ENCODE data around the gene SMURF1. TPM values are rescaled to one million over a fixed set of nuclear protein-coding genes. Genes with fewer than 3 reads are reported as not detected.
A peak's percentile ranks its signal among the peaks of the same experiment; 100 is the strongest.

Gene SMURF1
- total RNA-seq, 1 donor from 2014 or later, result 44.7 TPM

DNA sequence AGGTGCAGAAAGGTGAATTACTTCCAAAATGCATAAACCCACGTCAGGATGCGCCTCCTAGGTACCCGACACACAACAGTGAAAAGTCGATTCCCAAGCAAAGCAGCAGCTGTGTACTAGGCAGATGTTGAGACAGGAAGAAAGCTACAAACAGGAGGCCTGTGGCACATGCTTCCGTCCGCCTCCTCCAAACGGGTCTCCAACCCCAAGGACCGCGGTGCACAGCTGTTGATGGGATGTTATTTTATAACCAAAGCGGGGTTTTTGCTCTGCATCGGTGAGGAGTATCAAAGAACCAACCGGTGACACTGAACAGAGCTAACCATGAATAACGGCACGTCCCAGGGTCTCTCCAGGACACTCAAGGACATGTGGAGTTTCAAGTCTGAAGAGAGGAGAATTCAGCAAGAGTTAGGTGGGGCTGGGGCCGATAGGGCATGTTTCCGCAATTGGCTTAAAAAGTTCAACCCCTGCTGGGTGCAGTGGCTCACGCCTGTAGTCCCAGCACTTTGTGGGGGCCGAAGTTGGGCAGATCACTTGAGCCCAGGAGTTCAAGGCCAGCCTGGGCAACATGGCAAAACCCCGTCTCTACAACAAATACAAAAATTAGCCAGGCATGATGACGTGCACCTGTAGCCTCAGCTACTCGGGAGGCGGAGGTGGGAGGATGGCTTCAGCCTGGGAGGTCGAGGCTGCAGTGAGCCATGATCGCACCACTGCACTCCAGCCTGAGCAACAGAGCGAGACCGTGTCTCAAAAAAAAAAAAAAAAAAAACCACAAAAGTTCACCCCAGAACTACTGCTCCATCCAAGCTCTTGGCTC, 108.0 kb downstream of the SMURF1 start:
- Histone ChIP-seq H3K79me2 (ENCODE audit: insufficient read depth, low read length) (peaks cover 2% of the 10 kb centered on the region), H3K36me3 (ENCODE audit: insufficient read depth, low read length) (peaks cover 60% of the 10 kb centered on the region), H3K4me3 (ENCODE audit: insufficient read depth, low read depth, low read length) (no peak overlapping the region), H3K27me3 (ENCODE audit: insufficient read depth, low read length) (no peaks in the 10 kb centered on the region), H3K4me1 (ENCODE audit: insufficient read depth, low read length) (peaks cover 9% of the 10 kb centered on the region), H3K9me3 (ENCODE audit: insufficient read depth, low read depth, low read length) (no peaks in the 10 kb centered on the region), H3K27ac (ENCODE audit: low read depth, low read length) (no peak overlapping the region), H4K20me1 (ENCODE audit: insufficient read depth, low read length) (peaks cover 69% of the 10 kb centered on the region), H2AFZ (ENCODE audit: low read depth, low read length) (no peak overlapping the region), H3K4me2 (ENCODE audit: low read length) (no peak overlapping the region), H3K9ac (ENCODE audit: low read length) (no peak overlapping the region)
- no peak for TF ChIP-seq CTCF (IDR thresholded peaks at IDR 0.05; ENCODE audit: insufficient read depth, low read depth, low read length)
- TF ChIP-seq EZH2 (IDR thresholded peaks at IDR 0.05; ENCODE audit: insufficient read depth, low read length), result no peak
- DNase-seq (ENCODE audit: low read depth), result no peak
- Mint-ChIP-seq H3K36me3 (ENCODE audit: low read depth, unreplicated experiment) (peaks cover 30% of the 10 kb centered on the region), H3K27ac (ENCODE audit: unreplicated experiment) (no peak overlapping the region), H3K27me3 (ENCODE audit: low read depth, unreplicated experiment) (no peaks in the 10 kb centered on the region), H3K4me1 (ENCODE audit: low read depth, unreplicated experiment) (peaks cover 7% of the 10 kb centered on the region), H3K9me3 (ENCODE audit: unreplicated experiment) (no peaks in the 10 kb centered on the region), H3K4me3 (ENCODE audit: unreplicated experiment) (no peak overlapping the region)
- no peak for FAIRE-seq

DNA sequence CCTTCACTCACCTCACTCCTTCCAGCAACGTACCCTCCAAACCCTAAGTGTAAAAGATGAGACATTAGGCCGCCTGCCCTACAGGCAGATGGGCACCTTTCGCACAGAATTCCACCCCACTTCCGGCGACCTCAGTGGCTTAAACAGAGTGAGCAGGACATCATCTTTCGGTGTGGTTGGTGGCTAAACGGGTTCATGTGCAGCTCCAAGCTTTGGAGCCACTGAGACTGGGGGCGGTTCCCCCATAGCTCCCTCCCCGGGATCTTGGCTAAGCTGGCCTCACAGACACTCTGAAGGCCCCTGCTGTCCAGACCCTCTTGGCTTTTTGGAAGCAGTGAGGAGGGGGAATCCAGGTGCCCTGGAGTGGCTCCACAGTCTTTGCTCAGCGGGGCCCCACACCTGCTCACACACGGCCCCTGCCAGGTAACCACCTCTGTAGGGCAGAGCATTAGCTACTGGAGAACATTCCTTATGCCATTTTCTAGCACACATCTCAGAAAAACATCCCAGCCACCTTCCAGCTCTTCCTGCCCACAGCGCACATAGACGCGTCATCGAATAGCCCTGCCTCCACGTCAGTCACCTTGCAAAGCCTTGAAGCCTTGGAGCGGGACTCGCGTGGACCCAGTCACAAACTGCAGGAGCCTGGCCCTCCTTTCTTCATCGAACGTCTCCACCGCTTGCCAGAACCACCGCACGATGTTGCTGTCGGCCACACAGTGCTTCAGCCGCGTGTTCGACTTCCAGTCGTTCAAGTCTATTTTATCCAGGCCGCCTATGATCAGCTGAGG, 108.8 kb downstream of the SMURF1 start:
- peaks cover 26% of the 10 kb centered on the region for H3K36me3 Mint-ChIP-seq (ENCODE audit: low read depth, unreplicated experiment)
- peaks cover 66% of the 10 kb centered on the region for H3K36me3 ChIP-seq (ENCODE audit: insufficient read depth, low read length)
- peak overlapping the region; percentile 22 for H3K27ac Mint-ChIP-seq (ENCODE audit: unreplicated experiment)

More for the DNA sequence above, 108.8 kb downstream of the SMURF1 start:
- no peak overlapping the region for H3K4me2 ChIP-seq (ENCODE audit: low read length)
- Mint-ChIP-seq H3K27me3 (ENCODE audit: low read depth, unreplicated experiment) (no peaks in the 10 kb centered on the region), H3K4me3 (ENCODE audit: unreplicated experiment) (no peak overlapping the region), H3K9me3 (ENCODE audit: unreplicated experiment) (no peaks in the 10 kb centered on the region), H3K4me1 (ENCODE audit: low read depth, unreplicated experiment) (peaks cover 1% of the 10 kb centered on the region)
- TF ChIP-seq CTCF (IDR thresholded peaks at IDR 0.05; ENCODE audit: insufficient read depth, low read depth, low read length), result no peak
- no peak for TF ChIP-seq EZH2 (IDR thresholded peaks at IDR 0.05; ENCODE audit: insufficient read depth, low read length)
- H2AFZ ChIP-seq (ENCODE audit: low read depth, low read length), result no peak overlapping the region
- DNase-seq (ENCODE audit: low read depth) (no peak), FAIRE-seq (no peak)
- peaks cover 3% of the 10 kb centered on the region for H3K4me1 ChIP-seq (ENCODE audit: insufficient read depth, low read length)
- no peak overlapping the region for H3K4me3 ChIP-seq (ENCODE audit: insufficient read depth, low read depth, low read length)
- H3K27ac ChIP-seq (ENCODE audit: low read depth, low read length), result no peak overlapping the region
- no peaks in the 10 kb centered on the region for H3K27me3 ChIP-seq (ENCODE audit: insufficient read depth, low read length)
- H3K9me3 ChIP-seq (ENCODE audit: insufficient read depth, low read depth, low read length), result peaks cover 1% of the 10 kb centered on the region
- peaks cover 2% of the 10 kb centered on the region for H3K79me2 ChIP-seq (ENCODE audit: insufficient read depth, low read length)
- peaks cover 69% of the 10 kb centered on the region for H4K20me1 ChIP-seq (ENCODE audit: insufficient read depth, low read length)
- H3K9ac ChIP-seq (ENCODE audit: low read length), result no peak overlapping the region
